SK-N-SH treated with all-trans-retinoic acid at 6 μM for 48 hours (cell line): ENCODE results near the gene TWIST2.

ENCODE experiments used
- ZNF565 ChIP-seq: fragments of 450-650 bp; formaldehyde crosslinking; conservative IDR thresholded peaks from 2 replicates; pipeline ENCODE4 v1.5.0; 2020; ENCODE audit warnings: low read depth, mild to moderate bottlenecking, moderate library complexity
- TF ChIP-seq, protein P1 (sequence below): fragments of 250-450 bp; sonication (Bioruptor Pico); IDR thresholded peaks from 2 replicates; pipeline ENCODE4 v1.8.0; 2020; ENCODE audit warnings: mild to moderate bottlenecking, moderate library complexity, borderline replicate concordance

DNA sequence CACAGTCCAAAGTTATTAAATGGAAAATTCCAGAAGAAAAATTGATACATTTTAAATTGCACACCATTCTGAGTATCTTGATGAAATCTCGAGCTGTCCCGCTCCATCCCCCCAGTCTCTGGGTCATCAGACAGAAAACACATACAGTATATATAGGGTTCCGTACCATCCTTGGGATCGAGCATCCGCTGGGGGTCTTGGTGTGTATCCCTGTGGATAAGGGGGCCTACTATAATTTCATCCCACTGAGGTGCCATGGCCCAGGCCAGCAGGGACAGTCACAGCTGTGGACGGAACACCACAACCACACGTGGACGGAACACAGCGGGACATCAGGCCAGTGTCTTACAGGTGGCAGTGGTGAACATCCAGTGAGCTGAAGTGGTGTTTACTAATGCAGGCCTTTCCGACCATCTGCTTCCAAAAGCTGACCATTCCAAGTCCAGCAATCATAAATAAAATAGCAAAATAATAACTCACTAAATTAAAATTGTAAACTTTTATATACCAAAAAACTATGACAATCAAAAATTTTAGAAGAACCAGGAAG is 14.0 kb downstream of the TWIST2 start:
- TF ChIP-seq, protein P1, sequence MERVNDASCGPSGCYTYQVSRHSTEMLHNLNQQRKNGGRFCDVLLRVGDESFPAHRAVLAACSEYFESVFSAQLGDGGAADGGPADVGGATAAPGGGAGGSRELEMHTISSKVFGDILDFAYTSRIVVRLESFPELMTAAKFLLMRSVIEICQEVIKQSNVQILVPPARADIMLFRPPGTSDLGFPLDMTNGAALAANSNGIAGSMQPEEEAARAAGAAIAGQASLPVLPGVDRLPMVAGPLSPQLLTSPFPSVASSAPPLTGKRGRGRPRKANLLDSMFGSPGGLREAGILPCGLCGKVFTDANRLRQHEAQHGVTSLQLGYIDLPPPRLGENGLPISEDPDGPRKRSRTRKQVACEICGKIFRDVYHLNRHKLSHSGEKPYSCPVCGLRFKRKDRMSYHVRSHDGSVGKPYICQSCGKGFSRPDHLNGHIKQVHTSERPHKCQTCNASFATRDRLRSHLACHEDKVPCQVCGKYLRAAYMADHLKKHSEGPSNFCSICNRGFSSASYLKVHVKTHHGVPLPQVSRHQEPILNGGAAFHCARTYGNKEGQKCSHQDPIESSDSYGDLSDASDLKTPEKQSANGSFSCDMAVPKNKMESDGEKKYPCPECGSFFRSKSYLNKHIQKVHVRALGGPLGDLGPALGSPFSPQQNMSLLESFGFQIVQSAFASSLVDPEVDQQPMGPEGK: no peak
- no peak for TF ChIP-seq ZNF565
